Measurements from ENCODE around the gene ZCCHC24.

ZCCHC24 gene

DNA sequence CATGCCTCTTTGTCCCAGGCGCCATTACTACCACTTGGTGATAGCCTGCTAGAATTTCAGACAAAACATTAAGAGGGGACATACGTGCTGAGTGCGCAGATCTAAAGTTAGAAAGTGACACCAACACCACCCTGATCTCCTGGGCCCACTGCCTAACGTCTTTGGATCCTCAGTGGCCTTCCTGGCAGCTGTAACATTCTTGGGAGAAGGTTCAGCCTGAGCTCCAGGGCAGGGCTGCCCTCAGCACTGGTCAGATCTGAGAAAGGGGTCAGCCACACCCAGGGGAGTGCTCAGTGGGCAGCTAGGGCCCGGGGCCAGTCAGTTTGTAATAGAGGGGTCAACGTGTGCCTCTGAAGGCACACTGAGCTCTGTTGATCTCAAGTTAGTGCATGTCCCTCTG lies 48.4 kb downstream of the ZCCHC24 start:
- TF ChIP-seq, protein P1, sequence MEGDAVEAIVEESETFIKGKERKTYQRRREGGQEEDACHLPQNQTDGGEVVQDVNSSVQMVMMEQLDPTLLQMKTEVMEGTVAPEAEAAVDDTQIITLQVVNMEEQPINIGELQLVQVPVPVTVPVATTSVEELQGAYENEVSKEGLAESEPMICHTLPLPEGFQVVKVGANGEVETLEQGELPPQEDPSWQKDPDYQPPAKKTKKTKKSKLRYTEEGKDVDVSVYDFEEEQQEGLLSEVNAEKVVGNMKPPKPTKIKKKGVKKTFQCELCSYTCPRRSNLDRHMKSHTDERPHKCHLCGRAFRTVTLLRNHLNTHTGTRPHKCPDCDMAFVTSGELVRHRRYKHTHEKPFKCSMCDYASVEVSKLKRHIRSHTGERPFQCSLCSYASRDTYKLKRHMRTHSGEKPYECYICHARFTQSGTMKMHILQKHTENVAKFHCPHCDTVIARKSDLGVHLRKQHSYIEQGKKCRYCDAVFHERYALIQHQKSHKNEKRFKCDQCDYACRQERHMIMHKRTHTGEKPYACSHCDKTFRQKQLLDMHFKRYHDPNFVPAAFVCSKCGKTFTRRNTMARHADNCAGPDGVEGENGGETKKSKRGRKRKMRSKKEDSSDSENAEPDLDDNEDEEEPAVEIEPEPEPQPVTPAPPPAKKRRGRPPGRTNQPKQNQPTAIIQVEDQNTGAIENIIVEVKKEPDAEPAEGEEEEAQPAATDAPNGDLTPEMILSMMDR (conservative IDR thresholded peaks at IDR 0.05; ENCODE audit: low read depth, low read length): no peak
- no peak overlapping the region for H3K4me3 ChIP-seq (ENCODE audit: low read depth, low read length)
- DNase-seq (ENCODE audit: low read depth): no peak

DNA sequence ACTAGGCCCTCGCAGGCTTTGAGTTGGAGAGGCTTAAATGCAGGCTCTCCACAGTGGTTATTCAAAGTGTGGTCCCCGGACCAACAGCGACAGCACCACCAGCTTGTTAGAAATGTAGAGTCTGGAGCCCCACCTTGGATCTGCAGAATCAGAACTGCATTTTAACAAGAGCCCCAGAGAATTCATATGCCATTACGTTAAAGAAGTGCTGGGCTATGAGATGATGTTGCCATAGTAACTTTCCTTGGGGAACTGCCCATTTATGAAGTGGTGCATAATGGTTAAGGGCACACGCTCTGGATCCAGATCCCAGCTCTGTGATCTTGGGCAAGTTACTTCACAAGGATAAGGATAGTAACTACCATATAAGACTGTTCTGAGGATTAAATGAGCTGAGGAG lies 48.9 kb downstream of the ZCCHC24 start:
- no peak for DNase-seq (ENCODE audit: low read depth)
- H3K4me3 ChIP-seq (ENCODE audit: low read depth, low read length): no peak overlapping the region
- TF ChIP-seq, protein P1 (conservative IDR thresholded peaks at IDR 0.05; ENCODE audit: low read depth, low read length): no peak

DNA sequence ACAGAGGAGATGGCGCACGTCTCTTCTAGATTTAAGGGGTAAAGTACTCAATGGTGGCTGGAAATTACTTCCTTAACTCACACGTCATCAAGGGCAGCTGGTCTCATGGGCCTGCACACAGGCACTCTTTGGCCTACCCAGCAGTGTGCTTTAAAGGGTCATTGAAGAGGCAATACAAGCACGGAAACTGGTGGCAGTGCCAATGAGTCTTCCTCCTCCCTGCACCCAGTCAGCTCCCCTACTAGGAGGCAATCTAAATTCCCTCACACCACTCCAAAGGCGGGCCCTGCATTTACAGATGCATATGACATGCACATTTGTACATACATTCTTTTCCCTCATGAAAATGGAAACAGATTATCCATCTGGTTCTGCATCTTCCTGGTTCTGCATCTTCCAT lies 50.8 kb downstream of the ZCCHC24 start:
- no peak overlapping the region for H3K4me3 ChIP-seq (ENCODE audit: low read depth, low read length)
- TF ChIP-seq, protein P1 (conservative IDR thresholded peaks at IDR 0.05; ENCODE audit: low read depth, low read length): no peak
- no peak for DNase-seq (ENCODE audit: low read depth)

DNA sequence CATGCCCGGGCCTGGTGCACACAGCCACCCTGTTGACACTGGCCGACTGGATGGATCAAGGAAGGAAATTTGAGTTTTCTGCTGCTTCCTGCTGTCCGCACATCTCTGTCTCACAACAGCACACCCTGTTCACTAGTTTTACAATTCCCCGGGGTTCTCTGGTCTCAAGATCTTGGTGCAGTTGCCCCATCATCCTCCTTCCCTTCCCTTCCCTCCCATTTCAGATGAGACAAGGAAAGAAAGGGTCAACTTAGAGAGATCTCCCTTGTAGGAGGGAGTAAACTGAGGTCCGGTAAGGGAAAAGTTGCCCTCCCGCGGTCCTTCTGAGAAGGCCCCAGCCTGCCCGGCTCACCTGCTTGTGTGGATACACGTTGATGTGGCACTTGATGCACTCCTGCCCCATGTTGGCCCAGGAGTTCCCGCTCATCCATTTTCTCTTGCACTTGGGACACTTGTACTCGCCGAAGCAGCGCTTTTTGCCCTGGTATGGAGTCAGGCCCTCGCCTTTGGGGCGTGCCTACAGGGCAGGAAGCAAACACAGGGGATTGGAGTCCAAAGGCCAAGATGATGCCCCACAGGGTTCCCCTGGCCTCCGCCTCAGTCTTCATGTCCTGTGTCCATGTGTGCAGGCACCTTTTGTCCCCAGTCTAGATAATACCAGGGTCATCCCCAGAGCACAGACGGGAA lies 51.4 kb downstream of the ZCCHC24 start:
- TF ChIP-seq, protein P1 (conservative IDR thresholded peaks at IDR 0.05; ENCODE audit: low read depth, low read length): no peak
- no peak for DNase-seq (ENCODE audit: low read depth)
- H3K4me3 ChIP-seq (ENCODE audit: low read depth, low read length): no peak overlapping the region

DNA sequence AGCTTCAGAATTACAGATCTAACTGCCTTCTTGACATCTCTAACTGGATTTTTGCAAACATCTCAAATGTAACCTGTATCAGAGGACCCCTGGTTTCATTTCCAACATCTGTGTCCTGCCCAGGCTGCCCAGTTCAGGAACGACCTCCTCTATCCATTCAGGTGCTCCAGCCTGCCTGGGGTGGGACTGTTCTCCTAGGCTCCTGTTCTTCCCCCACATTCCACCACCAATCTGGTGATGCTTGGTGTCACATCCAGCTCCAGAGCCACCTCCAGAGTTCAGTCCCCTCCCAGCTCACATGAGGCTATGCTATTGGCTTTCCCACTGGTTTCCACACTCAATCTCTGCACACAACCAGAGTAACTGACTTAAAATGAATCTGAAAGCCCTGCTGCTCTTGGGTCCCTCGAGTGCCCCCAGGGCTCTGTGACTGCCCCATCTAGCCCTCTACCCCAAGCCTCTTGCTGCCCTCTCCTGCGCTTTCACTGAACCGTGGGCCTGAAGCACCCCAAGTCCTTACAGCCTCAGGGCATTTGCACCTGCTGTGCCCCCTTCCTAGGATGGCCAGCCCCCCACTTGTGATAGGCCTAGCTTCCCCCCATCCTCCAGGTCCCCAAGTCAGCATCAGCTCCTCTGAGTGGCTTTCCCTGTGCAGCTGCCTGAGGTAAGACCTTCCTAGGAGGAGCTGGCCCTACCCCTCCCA lies 52.1 kb downstream of the ZCCHC24 start:
- TF ChIP-seq, protein P1 (conservative IDR thresholded peaks at IDR 0.05; ENCODE audit: low read depth, low read length): no peak
- H3K4me3 ChIP-seq (ENCODE audit: low read depth, low read length): no peak overlapping the region
- no peak for DNase-seq (ENCODE audit: low read depth)

DNA sequence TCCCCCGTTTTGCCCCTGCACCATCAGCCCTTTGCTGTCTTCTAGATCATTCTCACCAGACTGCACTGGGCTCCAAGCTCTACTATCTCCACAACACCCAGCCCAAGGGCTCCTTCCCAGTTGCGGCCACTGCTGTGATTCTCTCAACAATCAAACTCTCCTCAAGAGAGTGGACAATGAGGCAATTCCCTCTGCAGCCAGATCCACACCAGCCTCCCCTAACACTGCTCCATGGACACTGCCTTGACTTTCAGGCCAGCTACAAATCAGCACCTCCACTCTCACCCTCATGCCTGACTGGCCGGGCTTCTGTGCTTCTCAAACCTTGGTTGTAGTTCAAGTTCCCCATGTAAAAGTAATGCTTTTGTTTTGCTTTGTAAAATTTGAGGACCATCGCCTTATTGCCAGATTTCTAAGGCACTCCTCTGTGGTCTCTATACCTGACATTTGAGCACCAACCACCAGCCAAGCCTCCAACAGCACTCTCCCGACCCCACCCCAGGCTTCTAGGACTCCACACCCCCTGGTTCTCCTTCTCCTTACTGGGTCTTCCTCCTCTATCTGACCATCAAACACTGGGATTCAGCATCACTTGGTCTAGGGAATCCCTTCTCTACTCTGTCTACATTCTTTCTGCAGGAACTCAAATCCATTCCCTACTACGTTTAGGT lies 52.8 kb downstream of the ZCCHC24 start:
- TF ChIP-seq, protein P1 (conservative IDR thresholded peaks at IDR 0.05; ENCODE audit: low read depth, low read length): no peak
- no peak overlapping the region for H3K4me3 ChIP-seq (ENCODE audit: low read depth, low read length)
- no peak for DNase-seq (ENCODE audit: low read depth)

All from choroid plexus epithelial cell (primary cell).